ENCODE data around the gene SPATA20.

Gene SPATA20

DNA sequence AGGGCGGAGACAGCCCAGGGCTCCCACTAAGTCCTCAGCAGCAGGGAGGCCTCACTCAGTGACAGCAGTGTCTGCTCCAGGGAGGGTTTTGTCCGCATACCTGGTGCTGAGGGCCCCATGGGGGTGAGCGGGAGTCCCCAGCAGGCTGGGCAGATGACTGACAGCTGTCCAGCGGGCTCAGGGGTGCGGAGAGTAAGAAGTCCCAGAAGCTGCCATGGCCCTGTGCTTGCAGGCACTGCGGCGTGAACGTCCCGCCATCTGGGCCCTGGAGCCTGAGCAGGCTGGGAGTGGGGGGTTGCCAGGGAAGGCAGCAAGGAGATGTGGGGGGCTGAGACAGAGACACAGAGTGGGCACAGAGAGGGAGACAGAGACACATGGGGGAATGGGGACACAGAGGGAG, 33.7 kb downstream of the SPATA20 start:
- TF ChIP-seq ZFX (IDR thresholded peaks at IDR 0.05) (no peak), CTCF (conservative IDR thresholded peaks at IDR 0.05) (no peak)
- no peak overlapping the region for H3K27ac ChIP-seq

DNA sequence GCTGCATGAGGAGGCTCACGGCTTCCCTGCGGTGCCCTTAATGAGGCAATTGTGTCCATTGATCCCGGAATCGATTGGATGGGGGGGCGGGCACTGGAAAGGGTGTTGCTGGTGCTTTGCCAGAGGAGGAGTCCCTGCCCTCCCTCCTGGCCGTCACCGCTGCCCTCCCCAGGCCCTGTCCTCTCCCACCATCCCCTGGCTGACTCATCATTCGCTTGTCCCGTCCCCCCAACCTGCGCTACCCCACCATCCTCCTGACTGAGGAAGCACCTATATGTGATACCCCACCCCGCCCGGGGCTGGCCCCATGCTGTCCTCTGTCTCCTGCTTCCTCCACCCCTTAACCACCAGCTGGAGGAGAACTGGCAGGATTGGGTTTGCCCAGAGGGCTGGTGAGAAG, 34.3 kb downstream of the SPATA20 start:
- TF ChIP-seq ZFX (IDR thresholded peaks at IDR 0.05) (no peak), CTCF (conservative IDR thresholded peaks at IDR 0.05) (no peak)
- no peak overlapping the region for H3K27ac ChIP-seq

DNA sequence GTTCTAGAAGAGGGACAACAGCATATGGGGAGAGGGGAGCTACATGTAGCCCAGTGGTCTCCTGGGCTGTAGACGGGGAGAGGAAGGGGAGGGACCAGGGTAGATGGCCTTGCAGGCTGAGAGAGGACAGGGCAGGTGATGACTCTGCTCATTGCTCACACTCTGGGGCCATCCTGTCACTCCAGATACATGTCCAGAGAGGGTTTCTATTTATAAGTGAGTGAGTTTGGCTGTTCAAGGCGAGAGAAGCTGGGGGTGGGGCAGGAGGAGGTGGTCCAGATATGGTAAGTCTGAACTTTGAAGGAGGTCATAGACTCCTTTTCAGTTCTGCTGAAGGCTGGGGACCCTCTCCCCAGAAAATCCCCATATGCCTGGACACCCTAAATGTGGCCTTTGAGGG, 35.8 kb downstream of the SPATA20 start:
- TF ChIP-seq ZFX (IDR thresholded peaks at IDR 0.05) (no peak), CTCF (conservative IDR thresholded peaks at IDR 0.05) (no peak)
- H3K27ac ChIP-seq, result no peak overlapping the region

DNA sequence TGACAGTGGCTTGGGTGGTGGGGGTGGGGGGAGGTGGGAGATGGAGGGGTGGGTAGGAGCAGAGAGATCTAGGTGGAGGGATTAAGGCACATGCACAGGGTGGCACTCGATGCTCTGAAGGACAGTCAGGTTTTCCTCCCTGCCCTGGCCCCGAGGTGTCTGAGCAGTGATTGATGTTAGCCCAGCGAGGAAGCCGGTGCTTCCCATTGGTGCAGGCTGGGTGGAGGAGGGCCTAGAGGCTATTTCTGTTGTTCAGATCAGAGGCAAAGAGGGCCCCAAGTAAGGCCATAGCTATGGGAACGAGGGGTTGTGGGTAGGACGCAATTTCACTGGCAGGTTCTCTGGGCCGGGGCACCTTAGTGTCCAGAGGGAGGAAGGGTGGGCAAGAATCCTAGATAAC, 36.7 kb downstream of the SPATA20 start:
- TF ChIP-seq CTCF (conservative IDR thresholded peaks at IDR 0.05) (no peak), ZFX (IDR thresholded peaks at IDR 0.05) (no peak)
- no peak overlapping the region for H3K27ac ChIP-seq

DNA sequence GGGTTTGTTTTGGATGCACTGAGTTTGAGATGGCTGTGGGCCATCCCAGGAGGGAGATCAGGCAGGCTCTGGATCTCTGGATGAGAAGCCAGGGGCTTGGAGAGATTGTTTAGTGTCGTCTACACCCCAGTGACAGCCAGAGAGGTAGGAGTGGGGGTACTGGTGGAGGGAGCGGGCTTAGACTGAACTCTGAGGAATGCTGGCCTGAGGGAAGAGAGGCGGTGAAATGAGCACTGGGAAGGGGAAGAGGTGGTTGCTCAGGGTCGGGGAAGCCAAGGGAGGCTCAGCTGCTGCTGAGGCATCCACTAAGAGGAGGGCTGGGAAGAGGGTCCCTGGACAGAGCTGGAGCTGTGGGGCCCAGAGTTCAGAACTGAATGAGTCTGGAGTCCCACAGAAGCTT, 37.1 kb downstream of the SPATA20 start:
- TF ChIP-seq CTCF (conservative IDR thresholded peaks at IDR 0.05) (no peak), ZFX (IDR thresholded peaks at IDR 0.05) (no peak)
- H3K27ac ChIP-seq, result no peak overlapping the region

DNA sequence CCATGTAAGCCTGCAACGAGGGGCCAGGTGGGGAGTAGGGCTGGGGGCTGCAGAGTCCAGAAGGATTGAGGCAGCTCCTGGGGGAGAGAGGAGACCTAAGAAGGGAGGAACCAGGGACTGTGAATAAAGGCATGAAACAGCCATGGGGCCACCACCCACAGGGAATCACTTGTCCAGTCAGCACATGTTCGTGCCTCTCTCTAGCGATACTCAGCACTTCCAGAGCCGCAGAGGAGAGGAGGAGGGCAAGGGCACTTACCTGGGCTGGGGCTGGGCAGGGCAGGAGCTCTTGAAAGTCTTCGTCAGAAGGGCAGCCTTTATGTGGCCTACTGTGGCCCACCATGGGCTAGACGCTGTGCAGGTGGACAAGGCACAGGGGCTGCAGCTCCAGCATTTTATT, 37.8 kb downstream of the SPATA20 start:
- TF ChIP-seq CTCF (conservative IDR thresholded peaks at IDR 0.05) (no peak), ZFX (IDR thresholded peaks at IDR 0.05) (no peak)
- H3K27ac ChIP-seq, result no peak overlapping the region

DNA sequence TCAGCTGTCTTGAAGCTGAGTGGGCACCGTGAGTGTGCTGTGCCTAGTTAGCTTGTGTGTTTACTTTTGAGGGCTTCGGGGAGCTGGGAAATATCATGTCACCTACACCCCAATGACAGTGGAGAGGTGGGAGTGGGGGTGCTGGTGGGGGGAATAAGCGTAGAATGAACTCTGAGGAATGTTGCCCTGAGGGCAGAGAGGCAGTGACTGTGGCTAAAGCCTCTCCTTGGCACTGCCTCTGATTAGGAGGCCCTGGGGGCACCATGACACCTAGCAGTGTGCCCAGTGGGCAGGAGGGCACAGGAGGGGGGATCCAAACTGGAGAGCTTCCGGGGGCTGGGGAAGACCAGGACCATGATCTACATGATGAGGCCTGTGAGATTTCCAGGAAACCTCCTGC, 38.4 kb downstream of the SPATA20 start:
- TF ChIP-seq CTCF (conservative IDR thresholded peaks at IDR 0.05) (no peak), ZFX (IDR thresholded peaks at IDR 0.05) (no peak)
- H3K27ac ChIP-seq, result no peak overlapping the region
